Renal cortex interstitium (tissue), 11 donors: ENCODE measurements around the gene TAX1BP1. TPM values are rescaled to one million over a fixed set of nuclear protein-coding genes. Genes with fewer than 3 reads are reported as not detected.
A peak's percentile ranks its signal among the peaks of the same experiment; 100 is the strongest.
"Not testable (repeated sequence)": the region's sequence is repeated elsewhere in the genome, so short reads cannot be mapped to it uniquely, and the experiment has no call there.

ENCODE experiments used
- DNase-seq, 11 donors: peaks; one replicate each; pipeline ENCODE4 v3.0.0-alpha.2; 2013; ENCODE audit warnings: low read depth in 9 of 11, low spot score in 4 of 11; ENCODE audit errors: extremely low read depth in 1 of 11
- polyA plus RNA-seq, 3 donors: library from polyadenylated mRNA; unstranded; fragments of 120-200 nt; gene quantifications; one replicate each; pipeline ENCODE4 v1.2.1, GENCODE V29; 2013; ENCODE audit not compliant: insufficient read length in 3 of 3

The TAX1BP1 gene
- polyA plus RNA-seq, 3 donors, result 111 to 139 (median 115) TPM

- DNase-seq, result no peak
These were observed 82.3 kb downstream of the TAX1BP1 start for GRCh38 chr7:27822245-27822644.

GRCh38 chr7:27825891-27826290 is 85.9 kb downstream of the TAX1BP1 start:
- DNase-seq, result no peak

- DNase-seq, result no peak
These were observed 86.4 kb downstream of the TAX1BP1 start for GRCh38 chr7:27826357-27826756.

- no peak for DNase-seq
These were observed 94.4 kb downstream of the TAX1BP1 start for GRCh38 chr7:27834179-27834921.

- DNase-seq, result peak in 1 of 11 donors; percentile 7
These were observed 95.4 kb downstream of the TAX1BP1 start for GRCh38 chr7:27835376-27835775.

- DNase-seq, result no peak
These were observed 96.6 kb downstream of the TAX1BP1 start for GRCh38 chr7:27836536-27836935.

- DNase-seq, result no peak
These were observed 99.1 kb downstream of the TAX1BP1 start for GRCh38 chr7:27839099-27839498.

- no peak for DNase-seq
These were observed 100.4 kb downstream of the TAX1BP1 start for GRCh38 chr7:27840313-27840712.

- no peak for DNase-seq
These were observed 100.9 kb downstream of the TAX1BP1 start for GRCh38 chr7:27840760-27841364.

GRCh38 chr7:27842094-27842692 is 102.2 kb downstream of the TAX1BP1 start:
- no peak for DNase-seq

GRCh38 chr7:27842851-27843250 is 102.9 kb downstream of the TAX1BP1 start:
- no peak for DNase-seq

- no peak for DNase-seq
These were observed 103.8 kb downstream of the TAX1BP1 start for GRCh38 chr7:27843584-27844305.

- no peak for DNase-seq
These were observed 106.4 kb downstream of the TAX1BP1 start for GRCh38 chr7:27846388-27846787.

- DNase-seq, result no peak
These were observed 110.6 kb downstream of the TAX1BP1 start for GRCh38 chr7:27850531-27850930.

GRCh38 chr7:27856703-27857485 is 116.9 kb downstream of the TAX1BP1 start:
- not testable (repeated sequence) for DNase-seq

GRCh38 chr7:27860800-27861199 is 120.8 kb downstream of the TAX1BP1 start:
- no peak for DNase-seq

- DNase-seq, result no peak
These were observed 121.8 kb downstream of the TAX1BP1 start for GRCh38 chr7:27861747-27862146.

GRCh38 chr7:27863880-27864279 is 123.9 kb downstream of the TAX1BP1 start:
- DNase-seq, result no peak

GRCh38 chr7:27866256-27866655 is 126.3 kb downstream of the TAX1BP1 start:
- no peak for DNase-seq
